Prostate gland (tissue), 2 donors: ENCODE results near the gene GOLGA6B. TPM values are rescaled to one million over a fixed set of nuclear protein-coding genes. Genes with fewer than 3 reads are reported as not detected.

Experiments used
- DNase-seq: peaks from one replicate; pipeline ENCODE4 v3.0.0-alpha.2; 2019; ENCODE audit warnings: low spot score
- H3K27ac ChIP-seq, 2 donors: fragments of 200-600 bp; sonication (generic); 2 replicates each; pipeline ENCODE4 v1.5.1; 2017 to 2019
- H3K27me3 ChIP-seq: fragments of 200-600 bp; sonication (generic); replicated peaks from 2 replicates; pipeline ENCODE4 v1.5.1; 2019; ENCODE audit not compliant: insufficient read depth
- H3K36me3 ChIP-seq, 2 donors: fragments of 200-600 bp; sonication (generic); 1 replicate in 1 of 2; 2 replicates in 1 of 2; pipeline versions ENCODE4 v1.5.1 to v1.8.1; 2017 to 2019
- H3K4me1 ChIP-seq: fragments of 200-600 bp; sonication (generic); replicated peaks from 2 replicates; pipeline ENCODE4 v1.5.1; 2019
- H3K4me3 ChIP-seq, 2 donors: fragments of 200-600 bp; sonication (generic); 2 replicates each; pipeline ENCODE4 v1.5.1; 2017 to 2019
- H3K9me3 ChIP-seq: fragments of 200-600 bp; sonication (generic); 2 replicates; pipeline ENCODE4 v1.5.1; 2017
- CTCF ChIP-seq, 4 experiments: fragments of 200-600 bp in 2 of 4; fragments of 450-650 bp in 2 of 4; sonication (generic) in 2 of 4; IDR thresholded peaks; 1 replicate in 3 of 4; 2 replicates in 1 of 4; pipeline ENCODE4 v1.5.1; 2016 to 2019; ENCODE audit warnings: antibody characterized with exemption in 4 of 4, mild to moderate bottlenecking in 2 of 4, moderate library complexity in 2 of 4
- POLR2A ChIP-seq: fragments of 450-650 bp; IDR thresholded peaks from one replicate; pipeline ENCODE4 v1.6.1; 2016; ENCODE audit warnings: antibody characterized with exemption, mild to moderate bottlenecking
- POLR2AphosphoS5 ChIP-seq: sonication (generic); formaldehyde crosslinking; IDR thresholded peaks from one replicate; pipeline ENCODE4 v1.6.1; 2017; ENCODE audit warnings: antibody characterized with exemption
- WGBS: methylation state at CpG from one replicate; pipeline ENCODE4 v1.1.5; 2018; 5-methylcytosine and 5-hydroxymethylcytosine counted together
- intact Hi-C: fragments of 100-400 bp; cut with DNase I; formaldehyde crosslinking; loops from one replicate; pipeline ENCODE4 v1.14.2; 2022
- total RNA-seq, 2 donors: library from RNA; depleted of rRNA; stranded (reverse); fragments of >200 nt; gene quantifications; one replicate each; pipeline ENCODE4 v1.1.0, GENCODE V29; 2016

GOLGA6B gene
- total RNA-seq, 2 donors from 2014 or later = not detected

GRCh38 chr15:72680931-72681330 is 26.4 kb downstream of the GOLGA6B start:
- no peaks in the 10 kb centered on the region for H3K27me3 ChIP-seq
- no peak for DNase-seq
- no peak overlapping the region for H3K4me3 ChIP-seq
- H3K27ac ChIP-seq = no peak overlapping the region
- 60% methylated on average over 3 of the region's 3 CpGs for WGBS
- no peaks in the 10 kb centered on the region for H3K4me1 ChIP-seq
- no peaks in the 10 kb centered on the region for H3K9me3 ChIP-seq
- TF ChIP-seq POLR2A (no peak), CTCF (IDR thresholded peaks at IDR 0.05) (no peak), POLR2AphosphoS5 (no peak)
- no peaks in the 10 kb centered on the region for H3K36me3 ChIP-seq
- intact Hi-C loops = no loop called here

DNA sequence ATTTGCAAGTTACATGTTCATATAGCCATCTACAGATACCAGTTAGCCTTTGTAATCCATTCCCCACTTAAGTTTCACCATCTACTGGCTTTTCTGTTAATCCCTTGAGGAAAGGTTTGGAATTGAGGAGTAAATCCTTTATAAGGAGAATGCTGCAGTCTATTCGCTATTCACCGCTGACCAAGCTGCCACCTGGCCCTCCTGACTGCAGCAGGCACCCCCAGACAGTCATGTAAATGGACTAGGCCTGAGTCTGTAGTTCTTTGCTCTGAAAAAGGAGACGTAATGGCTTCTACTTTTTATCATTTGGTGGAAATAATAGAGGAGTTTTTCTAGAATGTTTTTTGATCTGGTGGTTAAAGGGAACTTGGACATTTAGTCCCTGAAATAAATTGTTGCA is 28.3 kb downstream of the GOLGA6B start:
- intact Hi-C loops = no loop called here
- H3K27ac ChIP-seq = no peak overlapping the region
- H3K27me3 ChIP-seq = no peaks in the 10 kb centered on the region

GRCh38 chr15:72685301-72685924 is 30.9 kb downstream of the GOLGA6B start:
- TF ChIP-seq POLR2A (no peak), CTCF (IDR thresholded peaks at IDR 0.05) (no peak), POLR2AphosphoS5 (no peak)
- WGBS = 17% methylated on average over 23 of the region's 23 CpGs
- Histone ChIP-seq H3K36me3 (no peaks in the 10 kb centered on the region), H3K27ac (peak overlapping the region; percentile 87 to 93), H3K4me3 (peak overlapping the region; percentile 58 to 64), H3K27me3 (no peaks in the 10 kb centered on the region), H3K4me1 (no peaks in the 10 kb centered on the region), H3K9me3 (no peaks in the 10 kb centered on the region)
- DNase-seq = no peak
- intact Hi-C loops = no loop called here

More for the DNA sequence above, 28.3 kb downstream of the GOLGA6B start:
- Histone ChIP-seq H3K9me3 (no peaks in the 10 kb centered on the region), H3K4me3 (no peak overlapping the region), H3K4me1 (no peaks in the 10 kb centered on the region), H3K36me3 (no peaks in the 10 kb centered on the region)
- DNase-seq = no peak
- TF ChIP-seq POLR2A = no peak
- no peak for TF ChIP-seq POLR2AphosphoS5
- WGBS = 96% methylated on average over 3 of the region's 3 CpGs

GRCh38 chr15:72685925-72686794 is 31.7 kb downstream of the GOLGA6B start, which contains the start of the genes BBS4 and HIGD2B:
BBS4 (plus strand) TSS chr15:72686207; CDS start chr15:72686228, 21 bp downstream.
HIGD2B (minus strand) TSS chr15:72686182; CDS start chr15:72676374, 9,808 bp downstream.
- TF ChIP-seq CTCF (IDR thresholded peaks at IDR 0.05) = no peak
- peak; percentile 82 for TF ChIP-seq POLR2A
- TF ChIP-seq POLR2AphosphoS5 = peak; percentile 95
- H3K36me3 ChIP-seq = no peaks in the 10 kb centered on the region
- WGBS = under 1% methylated on average over 49 of the region's 49 CpGs
- H3K27ac ChIP-seq = peak within 1 kb of the TSS; percentile 87 to 93
- H3K27me3 ChIP-seq = no peaks in the 10 kb centered on the region
- H3K4me1 ChIP-seq = no peaks in the 10 kb centered on the region
- intact Hi-C loops = no loop called here
- H3K4me3 ChIP-seq = peak within 1 kb of the TSS; percentile 58 to 64
- DNase-seq = peak; percentile 86
- H3K9me3 ChIP-seq = no peaks in the 10 kb centered on the region

DNA sequence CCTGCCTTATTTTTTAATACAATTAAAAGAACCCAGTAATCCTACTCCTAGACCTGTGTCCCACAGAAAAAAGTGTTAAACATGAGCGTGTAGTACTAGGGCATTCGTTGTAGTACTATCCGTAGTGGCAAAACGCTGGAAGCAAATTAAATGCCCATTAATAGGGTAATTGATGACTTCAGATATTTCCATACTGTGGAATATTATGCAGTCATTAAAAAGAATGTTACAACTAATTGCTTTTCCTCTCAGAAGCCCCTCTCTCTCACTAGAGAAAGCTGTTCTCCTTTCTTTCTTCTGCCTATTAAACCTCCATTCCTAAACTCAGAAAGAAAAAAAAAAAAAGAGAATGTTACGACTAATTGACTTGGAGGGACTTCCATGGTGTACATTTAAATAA is 34.2 kb downstream of the GOLGA6B start:
- no peaks in the 10 kb centered on the region for H3K36me3 ChIP-seq
- TF ChIP-seq POLR2A (no peak), POLR2AphosphoS5 (no peak)
- no peaks in the 10 kb centered on the region for H3K27me3 ChIP-seq
- intact Hi-C loops = no loop called here
- no peak overlapping the region for H3K4me3 ChIP-seq
- H3K9me3 ChIP-seq = no peaks in the 10 kb centered on the region
- WGBS = 95% methylated on average over 5 of the region's 5 CpGs
- no peak for DNase-seq
- no peaks in the 10 kb centered on the region for H3K4me1 ChIP-seq
- no peak overlapping the region for H3K27ac ChIP-seq
